Stimulated activated CD8-positive, alpha-beta memory T cell treated with anti-CD3 and anti-CD28 coated beads, Interleukin-4, amount 100 ng/mL, for 1 hour (primary cell): ENCODE data around the gene PSME1.

Source experiments
- DNase-seq, 2 donors: peaks; one replicate each; pipeline ENCODE4 v3.0.0-alpha.2; 2020; ENCODE audit warnings: low read depth in 2 of 2, low spot score in 1 of 2

PSME1 gene

GRCh38 chr14:24129410-24129998 lies 6.5 kb upstream of the PSME1 start:
- DNase-seq: no peak

- DNase-seq: no peak
Measured at GRCh38 chr14:24130380-24130716, 5.6 kb upstream of the PSME1 start, which contains the start of gene FITM1. Gene FITM1, plus strand, starts transcription at chr14:24130659. Its CDS starts 905 bp downstream, at chr14:24131564.

GRCh38 chr14:24130717-24131548 lies 5.1 kb upstream of the PSME1 start:
- no peak for DNase-seq

GRCh38 chr14:24131549-24131966 lies 4.4 kb upstream of the PSME1 start:
- DNase-seq: no peak

- no peak for DNase-seq
Measured at GRCh38 chr14:24132061-24132685, 3.8 kb upstream of the PSME1 start.

GRCh38 chr14:24132976-24133375 lies 3.0 kb upstream of the PSME1 start:
- no peak for DNase-seq

GRCh38 chr14:24133735-24134134 lies 2.3 kb upstream of the PSME1 start:
- no peak for DNase-seq

- DNase-seq: no peak
Measured at GRCh38 chr14:24135584-24135833, 485 bp upstream of the PSME1 start.

GRCh38 chr14:24136684-24137528 lies 912 bp downstream of the PSME1 start:
- no peak for DNase-seq

GRCh38 chr14:24137529-24138395 lies 1.8 kb downstream of the PSME1 start:
- no peak for DNase-seq

GRCh38 chr14:24138396-24139271 lies 2.6 kb downstream of the PSME1 start:
- DNase-seq: no peak

- no peak for DNase-seq
Measured at GRCh38 chr14:24139272-24139934, 3.4 kb downstream of the PSME1 start.

- peak; percentile 98 to 99 for DNase-seq
Measured at GRCh38 chr14:24141097-24141880, 5.3 kb downstream of the PSME1 start, which contains the start of gene EMC9. Gene EMC9, minus strand, starts transcription at chr14:24141591. Its CDS starts 287 bp downstream, at chr14:24141304.

GRCh38 chr14:24143511-24143910 lies 7.5 kb downstream of the PSME1 start:
- no peak for DNase-seq

- no peak for DNase-seq
Measured at GRCh38 chr14:24144451-24144850, 8.5 kb downstream of the PSME1 start.

- no peak for DNase-seq
Measured at GRCh38 chr14:24145219-24145618, 9.2 kb downstream of the PSME1 start.

GRCh38 chr14:24145690-24146452 lies 9.9 kb downstream of the PSME1 start:
- DNase-seq: no peak
